Right kidney (tissue), 1 donor: ENCODE results near the gene TMEM30A.

ENCODE experiments used
- DNase-seq: peaks from one replicate; pipeline ENCODE4 v3.0.0-alpha.2; 2016

The TMEM30A gene

GRCh38 chr6:75267461-75267860, 17.1 kb downstream of the TMEM30A start:
- DNase-seq = no peak

GRCh38 chr6:75266716-75267291, 17.8 kb downstream of the TMEM30A start:
- DNase-seq = no peak

- no peak for DNase-seq
Observed at GRCh38 chr6:75263401-75263750, 21.2 kb downstream of the TMEM30A start.

DNA sequence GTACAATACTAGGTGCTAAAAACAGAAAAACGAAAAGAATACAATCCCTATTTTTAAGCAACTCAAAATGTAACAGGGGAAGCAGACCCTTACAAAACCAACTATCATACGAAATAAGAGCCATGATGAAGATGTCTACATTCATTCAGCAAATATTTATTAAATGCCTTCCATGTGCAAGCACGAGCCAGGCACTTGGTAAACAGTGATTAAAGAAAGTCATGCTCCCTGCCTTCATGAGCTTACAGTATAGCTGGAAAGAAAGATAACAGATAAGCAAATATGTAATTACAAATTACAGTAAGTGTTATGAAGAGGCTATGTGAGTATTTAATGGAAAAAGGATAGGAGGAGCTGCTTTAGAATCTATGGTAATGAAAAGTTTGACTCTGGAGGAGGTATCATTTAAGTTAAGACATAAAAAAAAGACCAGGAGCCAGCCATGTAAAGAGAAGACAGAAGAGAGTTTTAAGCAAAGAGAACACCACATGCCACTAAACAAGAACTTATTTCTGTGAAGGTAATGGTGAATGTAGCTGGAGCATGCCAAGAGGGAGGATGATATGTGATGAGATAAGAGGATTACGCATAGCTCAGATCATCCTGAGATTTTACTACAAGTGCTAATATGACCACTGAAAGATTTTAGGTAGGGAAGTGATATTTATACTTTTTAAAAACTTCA, 21.7 kb downstream of the TMEM30A start:
- DNase-seq = no peak

DNA sequence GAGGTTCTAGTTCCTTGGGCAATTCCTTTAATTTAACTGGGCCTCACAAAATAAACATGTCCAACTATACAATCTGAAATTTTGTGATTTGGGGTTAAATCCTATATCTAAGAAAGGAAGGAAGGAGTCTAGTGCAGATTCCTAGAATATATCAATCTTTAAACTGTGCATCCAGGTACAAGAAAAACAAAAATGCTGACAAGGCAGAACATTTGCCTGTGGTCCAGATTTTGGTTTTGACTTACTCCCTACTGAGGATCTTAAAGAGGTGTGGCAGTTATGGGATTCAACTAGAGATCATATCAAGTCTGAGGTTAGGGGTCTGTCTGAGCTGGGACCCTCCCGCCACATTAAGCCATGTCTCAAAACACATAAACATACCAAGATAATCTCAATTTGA, 23.3 kb downstream of the TMEM30A start:
- no peak for DNase-seq

DNA sequence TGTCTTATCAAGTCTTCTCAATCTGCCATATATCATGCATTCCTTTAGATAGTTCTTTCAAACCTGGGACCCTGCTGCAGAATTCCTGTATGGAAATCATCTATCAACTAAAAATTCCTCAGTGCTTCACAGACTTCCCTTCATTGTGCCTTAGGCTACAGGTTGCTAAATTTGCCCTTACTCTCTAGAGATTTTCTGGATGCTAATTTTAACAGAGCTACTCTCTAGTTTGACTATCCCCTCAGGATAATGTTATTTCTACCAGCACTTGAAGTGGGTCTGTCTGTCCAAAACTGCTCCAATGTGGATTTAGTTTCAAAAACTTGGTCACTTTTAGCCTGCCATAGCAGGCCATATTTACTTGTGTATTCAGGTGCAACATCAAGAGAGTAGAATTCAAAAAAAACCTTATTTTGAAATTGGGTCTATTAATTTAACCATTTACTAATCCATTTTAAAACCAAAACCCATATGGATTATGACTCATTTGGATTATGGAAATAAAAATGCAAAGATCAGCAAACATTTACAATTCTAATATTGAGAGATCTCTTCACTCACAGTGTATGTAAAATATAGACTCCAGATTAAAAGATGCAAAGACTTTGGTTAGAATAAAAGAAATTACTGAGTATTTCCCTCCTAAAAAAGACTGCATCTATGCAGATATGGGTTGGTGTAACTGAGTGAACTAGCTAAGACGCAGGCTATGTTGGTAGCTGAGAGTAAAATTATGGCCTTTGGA, 27.1 kb downstream of the TMEM30A start:
- no peak for DNase-seq

GRCh38 chr6:75250552-75250951, 34.0 kb downstream of the TMEM30A start:
- DNase-seq = no peak

GRCh38 chr6:75249837-75250236, 34.8 kb downstream of the TMEM30A start:
- DNase-seq = no peak

- DNase-seq = no peak
Observed at GRCh38 chr6:75246386-75246785, 38.2 kb downstream of the TMEM30A start.

DNA sequence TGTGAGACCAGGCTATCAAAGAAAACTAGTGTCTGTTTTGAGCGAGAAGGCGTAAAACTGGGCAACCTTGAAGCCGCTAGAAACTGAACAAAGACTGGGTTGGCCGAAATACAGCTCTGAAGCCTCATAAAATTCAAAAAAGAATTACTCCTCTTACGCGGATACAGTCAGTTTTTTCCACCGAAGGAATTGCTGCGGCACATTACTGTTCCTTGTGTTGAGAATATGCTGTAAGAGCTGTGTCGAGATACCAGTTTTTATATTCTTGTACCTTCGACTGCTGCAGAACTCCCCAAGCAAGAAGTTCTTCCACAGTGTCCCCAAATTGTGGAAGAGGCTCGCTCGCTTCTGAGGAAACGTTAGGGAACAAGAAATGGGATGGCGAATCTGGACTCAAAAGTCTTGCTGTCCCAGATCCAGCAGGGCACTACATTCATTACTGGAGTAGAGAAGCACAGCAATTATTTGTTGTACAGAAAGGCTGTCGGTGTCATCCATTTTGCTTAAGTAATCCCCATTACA, 40.5 kb downstream of the TMEM30A start:
- DNase-seq = no peak

DNA sequence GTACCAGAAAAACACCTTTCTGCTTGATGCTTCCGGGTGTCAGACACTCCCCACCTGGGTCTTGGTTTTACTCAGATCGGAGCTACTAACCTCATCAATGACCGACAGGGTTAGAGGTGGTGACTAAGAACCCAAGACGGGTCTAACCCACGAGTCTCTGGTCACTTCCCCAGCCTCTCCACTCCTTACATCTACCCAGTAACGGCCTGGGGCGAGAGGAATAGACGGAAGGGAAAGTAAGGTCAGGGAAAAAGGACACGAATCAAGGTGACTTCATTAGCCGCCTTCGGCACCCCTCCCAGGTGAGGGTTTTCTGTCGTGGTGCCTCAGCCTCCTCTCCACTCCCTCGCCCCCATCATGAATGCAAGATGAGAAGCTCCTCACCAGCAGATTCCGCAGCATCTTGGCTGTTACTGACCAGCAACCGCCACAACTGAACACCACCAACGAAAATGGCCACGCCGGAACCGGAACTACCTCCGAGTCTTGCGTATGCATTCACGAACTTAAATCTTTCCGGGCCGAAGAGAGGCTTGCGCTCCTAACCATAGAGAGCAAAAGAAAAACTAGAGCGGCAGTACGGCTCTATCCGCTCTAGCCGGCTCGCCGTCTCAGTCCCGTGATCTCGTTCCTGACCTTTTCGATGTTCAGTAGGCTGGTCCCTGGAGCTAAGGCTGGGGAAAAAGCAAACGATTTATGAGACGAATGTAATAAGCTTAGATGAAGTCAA, 41.1 kb downstream of the TMEM30A start, which contains the start of gene COX7A2:
Gene COX7A2, minus strand, starts transcription at position 469 of the 730 bp plus-strand sequence. Its CDS starts 67 bp downstream, at position 402.
- DNase-seq = peak; percentile 85

DNA sequence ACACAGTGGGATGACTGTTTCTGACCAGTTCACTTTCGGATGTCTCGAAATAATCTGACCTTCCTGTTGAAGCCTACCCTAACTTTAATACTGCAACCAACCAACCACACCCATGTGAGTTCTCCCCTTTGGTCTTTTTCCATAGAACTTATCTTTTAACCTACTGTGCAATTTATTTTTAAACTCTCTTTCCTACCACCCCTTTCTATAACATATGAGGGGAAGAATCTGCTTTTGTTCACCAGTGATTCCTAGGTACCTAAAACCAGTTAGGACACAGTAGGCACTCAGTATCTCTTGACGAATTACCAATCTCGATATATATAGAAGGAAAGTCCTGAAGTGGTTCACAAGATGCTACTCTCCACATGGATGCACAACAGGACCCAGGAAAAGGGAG, 48.0 kb downstream of the TMEM30A start:
- DNase-seq = no peak

- DNase-seq = no peak
Observed at GRCh38 chr6:75235271-75235670, 49.3 kb downstream of the TMEM30A start.

- no peak for DNase-seq
Observed at GRCh38 chr6:75234126-75234865, 50.3 kb downstream of the TMEM30A start.

- DNase-seq = no peak
Observed at GRCh38 chr6:75233092-75233615, 51.4 kb downstream of the TMEM30A start.

DNA sequence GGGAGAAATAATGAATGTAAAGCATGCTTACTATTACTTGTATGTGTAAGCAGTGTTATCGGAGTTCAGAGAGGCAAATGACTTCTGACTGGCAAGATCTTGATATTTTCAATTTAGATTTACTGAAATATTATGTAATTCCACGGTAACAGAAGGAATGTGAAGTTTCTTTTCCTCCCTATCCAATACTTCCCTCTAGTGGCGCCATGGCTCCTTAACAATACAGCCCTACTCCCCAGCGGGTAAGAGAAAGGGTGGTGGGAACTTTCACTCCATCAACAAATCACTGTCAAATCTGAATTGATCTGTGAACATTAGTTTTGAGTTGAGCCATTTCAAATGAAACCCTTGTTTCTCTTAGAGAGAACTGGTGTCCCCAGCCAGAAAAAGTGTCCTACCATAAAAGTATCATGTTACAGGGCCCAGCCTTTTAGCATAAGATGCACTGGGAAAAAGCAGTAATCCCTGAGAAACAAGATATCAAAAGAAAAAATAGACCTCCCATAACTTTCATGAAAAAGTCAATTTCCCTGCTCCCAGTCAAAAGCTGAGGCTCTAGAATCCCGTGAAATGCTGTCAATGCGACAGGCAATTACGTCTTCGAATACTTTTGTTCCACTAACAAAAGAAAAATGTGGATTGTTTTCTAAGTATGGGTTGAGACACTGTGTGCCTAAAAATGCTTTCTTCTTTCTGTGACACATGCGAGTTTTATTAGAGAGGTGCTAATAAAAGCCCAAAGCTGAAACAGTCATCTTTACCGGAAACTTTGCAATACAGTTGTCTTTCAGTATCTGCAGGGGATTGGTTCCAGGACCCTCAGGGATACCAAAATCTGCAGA, 53.9 kb downstream of the TMEM30A start:
- peak; percentile 30 for DNase-seq

- DNase-seq = no peak
Observed at GRCh38 chr6:75224303-75224926, 60.2 kb downstream of the TMEM30A start.

- no peak for DNase-seq
Observed at GRCh38 chr6:75223428-75223827, 61.2 kb downstream of the TMEM30A start.

GRCh38 chr6:75222261-75222660, 62.3 kb downstream of the TMEM30A start:
- DNase-seq = no peak

GRCh38 chr6:75221116-75221515, 63.5 kb downstream of the TMEM30A start:
- no peak for DNase-seq
